Liver (tissue), 9 donors: ENCODE data around the gene NKD1. TPM values are rescaled to one million over a fixed set of nuclear protein-coding genes. Genes with fewer than 3 reads are reported as not detected.

Experiments
- DNase-seq: peaks from one replicate; pipeline ENCODE4 v3.0.0-alpha.2; 2017; ENCODE audit warnings: low spot score
- H3K27ac ChIP-seq, 2 donors: one replicate each; pipeline ENCODE4 v1.7.0; 2013; ENCODE audit warnings: inconsistent platforms in 2 of 2, low read length in 2 of 2, control low read depth in 1 of 2, low read depth in 1 of 2, mild to moderate bottlenecking in 1 of 2
- H3K27me3 ChIP-seq, 4 donors: one replicate each; pipeline versions ENCODE4 v1.6.1 to v1.7.0; 2013; ENCODE audit warnings: low read length in 3 of 4, inconsistent platforms in 1 of 4, mild to moderate bottlenecking in 1 of 4, moderate library complexity in 1 of 4; ENCODE audit not compliant: control insufficient read depth in 4 of 4, insufficient read depth in 4 of 4
- H3K36me3 ChIP-seq, 4 donors: one replicate each; pipeline versions ENCODE4 v1.6.1 to v1.7.0; 2013; ENCODE audit warnings: low read length in 3 of 4, mild to moderate bottlenecking in 3 of 4, low read depth in 1 of 4, moderate library complexity in 1 of 4; ENCODE audit not compliant: control insufficient read depth in 4 of 4, insufficient read depth in 3 of 4
- H3K4me1 ChIP-seq, 4 donors: one replicate each; pipeline versions ENCODE4 v1.6.1 to v1.7.0; 2013; ENCODE audit warnings: low read length in 3 of 4, mild to moderate bottlenecking in 3 of 4, moderate library complexity in 1 of 4; ENCODE audit not compliant: control insufficient read depth in 4 of 4, insufficient read depth in 4 of 4
- H3K4me3 ChIP-seq, 3 donors: one replicate each; pipeline versions ENCODE4 v1.6.1 to v1.7.0; 2013; ENCODE audit warnings: low read length in 3 of 3, control low read depth in 1 of 3, low read depth in 1 of 3, mild to moderate bottlenecking in 1 of 3
- H3K9ac ChIP-seq, 2 donors: one replicate each; pipeline ENCODE4 v1.7.0; 2013; ENCODE audit warnings: low read length in 2 of 2, mild to moderate bottlenecking in 2 of 2, moderate library complexity in 2 of 2, control low read depth in 1 of 2, low read depth in 1 of 2
- H3K9me3 ChIP-seq, 4 donors: one replicate each; pipeline versions ENCODE4 v1.6.1 to v1.7.0; 2013; ENCODE audit warnings: low read length in 3 of 4; ENCODE audit not compliant: control insufficient read depth in 4 of 4
- CTCF ChIP-seq: fragments of 150-350 bp; IDR thresholded peaks from 2 replicates; pipeline ENCODE4 v1.5.1; 2017; ENCODE audit warnings: improper control_type of control experiment, low read depth, low read length; ENCODE audit not compliant: missing input control
- EGR1 ChIP-seq, 2 donors: IDR thresholded peaks; 2 replicates each; pipeline ENCODE4 v1.6.1; 2016 to 2018; ENCODE audit warnings: antibody characterized with exemption in 2 of 2, low read depth in 2 of 2
- FOXA1 ChIP-seq: IDR thresholded peaks from 2 replicates; pipeline ENCODE4 v1.6.1; 2016; ENCODE audit warnings: antibody characterized with exemption
- FOXA2 ChIP-seq: IDR thresholded peaks from 2 replicates; pipeline ENCODE4 v1.6.1; 2016; ENCODE audit warnings: antibody characterized with exemption
- GABPA ChIP-seq, 2 donors: IDR thresholded peaks in 1 of 2; conservative IDR thresholded peaks in 1 of 2; 2 replicates each; pipeline ENCODE4 v1.6.1; 2016; ENCODE audit warnings: antibody characterized with exemption in 2 of 2, mild to moderate bottlenecking in 1 of 2, moderate library complexity in 1 of 2
- HNF4A ChIP-seq, 2 donors: conservative IDR thresholded peaks; 2 replicates each; pipeline ENCODE4 v1.6.1; 2016; ENCODE audit warnings: antibody characterized with exemption in 2 of 2, mild to moderate bottlenecking in 2 of 2
- HNF4G ChIP-seq: IDR thresholded peaks from 2 replicates; pipeline ENCODE4 v1.6.1; 2016; ENCODE audit warnings: antibody characterized with exemption
- JUND ChIP-seq, 2 donors: IDR thresholded peaks; 2 replicates each; pipeline ENCODE4 v1.6.1; 2016; ENCODE audit warnings: antibody characterized with exemption in 2 of 2
- MAX ChIP-seq: IDR thresholded peaks from 2 replicates; pipeline ENCODE4 v1.6.1; 2016; ENCODE audit warnings: antibody characterized with exemption
- NR2F2 ChIP-seq: IDR thresholded peaks from 2 replicates; pipeline ENCODE4 v1.6.1; 2016; ENCODE audit warnings: antibody characterized with exemption
- RAD21 ChIP-seq, 2 donors: IDR thresholded peaks; 2 replicates each; pipeline ENCODE4 v1.6.1; 2016; ENCODE audit warnings: antibody characterized with exemption in 2 of 2, mild to moderate bottlenecking in 2 of 2
- REST ChIP-seq: IDR thresholded peaks from 2 replicates; pipeline ENCODE4 v1.6.1; 2016; ENCODE audit warnings: antibody characterized with exemption, mild to moderate bottlenecking
- RXRA ChIP-seq, 2 donors: IDR thresholded peaks; 2 replicates each; pipeline ENCODE4 v1.6.1; 2017 to 2018; ENCODE audit warnings: antibody characterized with exemption in 2 of 2, mild to moderate bottlenecking in 1 of 2
- SP1 ChIP-seq: IDR thresholded peaks from 2 replicates; pipeline ENCODE4 v1.6.1; 2018; ENCODE audit warnings: antibody characterized with exemption, mild to moderate bottlenecking
- TAF1 ChIP-seq: conservative IDR thresholded peaks from 2 replicates; pipeline ENCODE4 v1.6.1; 2016; ENCODE audit warnings: antibody characterized with exemption, mild to moderate bottlenecking
- YY1 ChIP-seq: IDR thresholded peaks from 2 replicates; pipeline ENCODE4 v1.6.1; 2016; ENCODE audit warnings: antibody characterized with exemption, mild to moderate bottlenecking
- WGBS: extraction: QIAGEN DNeasy Blood & Tissue Kit; methylation state at CpG from one replicate; pipeline ENCODE4 v1.1.7; 2013; 5-methylcytosine and 5-hydroxymethylcytosine counted together
- polyA plus RNA-seq, 2 donors: library from polyadenylated mRNA; stranded (reverse) in 1 of 2; unstranded in 1 of 2; fragments of 200-250 nt in 1 of 2; fragments of >200 nt in 1 of 2; fragmentation: Nextera tagmentation in 1 of 2; extraction: Ambion mirVana in 1 of 2; gene quantifications; one replicate each; pipeline versions ENCODE4 v1.2.1 to v1.2.3, GENCODE V29; 2013 to 2015
- total RNA-seq, 2 donors: library from RNA; depleted of rRNA; stranded (reverse); fragments of >200 nt; gene quantifications; one replicate each; pipeline ENCODE4 v1.2.3, GENCODE V29; 2014
- TF ChIP-seq, protein P1 (sequence below): IDR thresholded peaks from 2 replicates; pipeline ENCODE4 v1.6.1; 2016; ENCODE audit warnings: antibody characterized with exemption
- TF ChIP-seq, protein P2 (sequence below): IDR thresholded peaks from 2 replicates; pipeline ENCODE4 v1.6.1; 2016; ENCODE audit warnings: antibody characterized with exemption
- donor health status: healthy.
- donor health status: healthy.
- donor health status: healthy.
- donor health status: healthy.
- donor health status: healthy.

NKD1 gene
- total and polyA plus RNA-seq, 4 donors: 0.28 to 3.5 (median 0.85) TPM

GRCh38 chr16:50553731-50554360 is 5.7 kb downstream of the NKD1 start:
- no peak for DNase-seq

More at GRCh38 chr16:50553731-50554360, 5.7 kb downstream of the NKD1 start:
- TF ChIP-seq TAF1: no peak
- TF ChIP-seq HNF4A (conservative IDR thresholded peaks at IDR 0.05): no peak
- TF ChIP-seq FOXA2: no peak
- no peak for TF ChIP-seq FOXA1
- TF ChIP-seq, protein P1, sequence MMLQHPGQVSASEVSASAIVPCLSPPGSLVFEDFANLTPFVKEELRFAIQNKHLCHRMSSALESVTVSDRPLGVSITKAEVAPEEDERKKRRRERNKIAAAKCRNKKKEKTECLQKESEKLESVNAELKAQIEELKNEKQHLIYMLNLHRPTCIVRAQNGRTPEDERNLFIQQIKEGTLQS: no peak
- no peak for TF ChIP-seq CTCF
- TF ChIP-seq, protein P2, sequence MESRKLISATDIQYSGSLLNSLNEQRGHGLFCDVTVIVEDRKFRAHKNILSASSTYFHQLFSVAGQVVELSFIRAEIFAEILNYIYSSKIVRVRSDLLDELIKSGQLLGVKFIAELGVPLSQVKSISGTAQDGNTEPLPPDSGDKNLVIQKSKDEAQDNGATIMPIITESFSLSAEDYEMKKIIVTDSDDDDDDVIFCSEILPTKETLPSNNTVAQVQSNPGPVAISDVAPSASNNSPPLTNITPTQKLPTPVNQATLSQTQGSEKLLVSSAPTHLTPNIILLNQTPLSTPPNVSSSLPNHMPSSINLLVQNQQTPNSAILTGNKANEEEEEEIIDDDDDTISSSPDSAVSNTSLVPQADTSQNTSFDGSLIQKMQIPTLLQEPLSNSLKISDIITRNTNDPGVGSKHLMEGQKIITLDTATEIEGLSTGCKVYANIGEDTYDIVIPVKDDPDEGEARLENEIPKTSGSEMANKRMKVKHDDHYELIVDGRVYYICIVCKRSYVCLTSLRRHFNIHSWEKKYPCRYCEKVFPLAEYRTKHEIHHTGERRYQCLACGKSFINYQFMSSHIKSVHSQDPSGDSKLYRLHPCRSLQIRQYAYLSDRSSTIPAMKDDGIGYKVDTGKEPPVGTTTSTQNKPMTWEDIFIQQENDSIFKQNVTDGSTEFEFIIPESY: no peak
- TF ChIP-seq REST: no peak
- no peak for TF ChIP-seq MAX
- no peak for TF ChIP-seq HNF4G
- TF ChIP-seq GABPA (IDR thresholded peaks at IDR 0.05 in 1 of 2, conservative IDR thresholded peaks at IDR 0.05 in 1 of 2): no peak
- TF ChIP-seq NR2F2: no peak
- no peak for TF ChIP-seq JUND (IDR thresholded peaks at IDR 0.05)
- TF ChIP-seq RAD21 (IDR thresholded peaks at IDR 0.05): no peak
- no peak for TF ChIP-seq EGR1 (IDR thresholded peaks at IDR 0.05; ENCODE audit: low read depth in 2 of 2)
- TF ChIP-seq SP1: no peak
- no peak for TF ChIP-seq YY1
- no peak for TF ChIP-seq RXRA (IDR thresholded peaks at IDR 0.05)
- Histone ChIP-seq H3K27ac (no peak overlapping the region), H3K4me1 (peaks cover 0 to 2% (median 0%) of the 10 kb centered on the region in 4 donors), H3K9ac (no peak overlapping the region), H3K9me3 (no peaks in the 10 kb centered on the region), H3K27me3 (no peaks in the 10 kb centered on the region), H3K36me3 (no peaks in the 10 kb centered on the region), H3K4me3 (no peak overlapping the region)
- whole genome bisulfite sequencing: 94% methylated on average over 7 of the region's 7 CpGs
